GM12878 (cell line): ENCODE data around the gene KIF14. TPM values are rescaled to one million over a fixed set of nuclear protein-coding genes. Genes with fewer than 3 reads are reported as not detected.

Experiments used
- ATAC-seq: fragments of 200-7000 bp; cut with Tn5 transposase; 3 replicates; pipeline ENCODE4 v1.9.1; 2020; ENCODE audit warnings: mild to moderate bottlenecking, moderate library complexity
- BruUV-seq: library from RNA; stranded (reverse); fragments of 400-500 nt; replicated peaks from 2 replicates; lab custom pipeline; 2021; lab: Mats Ljungman, UMichigan
- CTCF ChIA-PET: fragments of 300-600 bp; sonication (Branson Sonifier 250); formaldehyde crosslinking; extraction: SDS; loops from one replicate; lab custom pipeline; 2021; ENCODE audit warnings: inconsistent platforms; lab: Yijun Ruan, JAX
- POLR2A ChIA-PET: fragments of 350-600 bp; formaldehyde crosslinking; extraction: SDS; loops from one replicate; lab custom pipeline; 2021; ENCODE audit warnings: inconsistent platforms; lab: Charles Lee
- RAD21 ChIA-PET: fragments of 300-600 bp; sonication (Branson Sonifier 250); formaldehyde crosslinking; loops from one replicate; lab custom pipeline; 2023; ENCODE audit warnings: antibody characterized with exemption; ENCODE audit not compliant: unreplicated experiment; lab: Charles Lee
- SMC1A ChIA-PET: fragments of 300-600 bp; sonication (Branson Sonifier 250); formaldehyde crosslinking; loops from one replicate; lab custom pipeline; 2023; ENCODE audit not compliant: unreplicated experiment, uncharacterized antibody; lab: Charles Lee
- DNase-seq: peaks from one replicate; pipeline ENCODE4 v3.0.0-alpha.2; 2011; ENCODE audit warnings: low read depth, low spot score
- FAIRE-seq: peaks from 3 replicates; lab custom pipeline; 2011; peaks lifted over from hg19 to GRCh38; lab: Jason Lieb, UNC
- H2AFZ ChIP-seq: 2 replicates; pipeline ENCODE4 v1.6.0; 2011; ENCODE audit warnings: low read depth, low read length, control low read depth; ENCODE audit not compliant: control insufficient read depth
- H3K27ac ChIP-seq: 2 replicates; pipeline ENCODE4 v1.5.1; 2011; ENCODE audit warnings: control low read depth; ENCODE audit not compliant: control insufficient read depth, insufficient read depth
- H3K27me3 ChIP-seq, 2 experiments: replicated peaks in 1 of 2; 2 replicates each; pipeline versions ENCODE4 v1.6.0 to v1.6.1; 2011; ENCODE audit warnings: low read length in 1 of 2; ENCODE audit not compliant: control insufficient read depth in 2 of 2, insufficient read depth in 2 of 2
- H3K36me3 ChIP-seq, 2 experiments: 2 replicates each; pipeline ENCODE4 v1.5.1; 2011; ENCODE audit warnings: low read length in 1 of 2; ENCODE audit not compliant: control insufficient read depth in 2 of 2, insufficient read depth in 2 of 2
- H3K4me1 ChIP-seq: 2 replicates; pipeline ENCODE4 v1.6.1; 2011; ENCODE audit warnings: mild to moderate bottlenecking, low read length, moderate library complexity, mixed read lengths; ENCODE audit not compliant: control insufficient read depth, insufficient read depth
- H3K4me2 ChIP-seq: 2 replicates; pipeline ENCODE4 v1.6.0; 2011; ENCODE audit warnings: control low read depth; ENCODE audit not compliant: control insufficient read depth, insufficient read depth
- H3K4me3 ChIP-seq: fragments of 200-600 bp; sonication (generic); 2 replicates; pipeline ENCODE4 v1.5.1; 2016
- H3K79me2 ChIP-seq: 2 replicates; pipeline ENCODE4 v1.6.0; 2011; ENCODE audit warnings: low read length; ENCODE audit not compliant: control insufficient read depth, insufficient read depth
- H3K9ac ChIP-seq: 2 replicates; pipeline ENCODE4 v1.8.0; 2011; ENCODE audit warnings: low read length, control low read depth, mixed read lengths; ENCODE audit not compliant: control insufficient read depth, insufficient read depth
- H3K9me3 ChIP-seq: replicated peaks from 3 replicates; pipeline ENCODE4 v1.5.1; 2011; ENCODE audit warnings: mild to moderate bottlenecking, low read length; ENCODE audit not compliant: control insufficient read depth, insufficient read depth
- H4K20me1 ChIP-seq: 2 replicates; pipeline ENCODE4 v1.6.0; 2011; ENCODE audit not compliant: control insufficient read depth, insufficient read depth
- BCL11A ChIP-seq: IDR thresholded peaks from 2 replicates; pipeline ENCODE4 v1.6.1; 2011; ENCODE audit warnings: low read depth, low read length
- HDAC6 ChIP-seq: fragments of 200-600 bp; sonication (generic); IDR thresholded peaks from one replicate; pipeline ENCODE4 v1.8.0; 2017; ENCODE audit warnings: antibody characterized with exemption; ENCODE audit not compliant: unreplicated experiment
- HDGF ChIP-seq: fragments of 450-650 bp; IDR thresholded peaks from 2 replicates; pipeline ENCODE4 v1.6.1; 2016; ENCODE audit warnings: antibody characterized with exemption
- PBX3 ChIP-seq: IDR thresholded peaks from 2 replicates; pipeline ENCODE4 v1.6.1; 2011; ENCODE audit warnings: mild to moderate bottlenecking, low read depth, low read length, moderate library complexity; ENCODE audit not compliant: insufficient replicate concordance
- PKNOX1 ChIP-seq: fragments of 450-650 bp; IDR thresholded peaks from 2 replicates; pipeline ENCODE4 v1.6.1; 2016; ENCODE audit warnings: mild to moderate bottlenecking
- RELA ChIP-seq: fragments of 450-650 bp; IDR thresholded peaks from 2 replicates; pipeline ENCODE4 v1.8.0; 2014; ENCODE audit warnings: borderline replicate concordance; ENCODE audit not compliant: partially characterized antibody
- SKIL ChIP-seq: fragments of 450-650 bp; IDR thresholded peaks from 2 replicates; pipeline ENCODE4 v1.6.1; 2017; ENCODE audit warnings: mild to moderate bottlenecking, low read depth, inconsistent platforms; ENCODE audit not compliant: poor library complexity, severe bottlenecking
- SP1 ChIP-seq: IDR thresholded peaks from one replicate; pipeline ENCODE4 v1.6.1; 2011; ENCODE audit warnings: low read depth, low read length
- SREBF1 ChIP-seq: IDR thresholded peaks from 2 replicates; pipeline ENCODE4 v1.6.1; 2012; ENCODE audit warnings: mild to moderate bottlenecking, low read length
- TBL1XR1 ChIP-seq: IDR thresholded peaks from 2 replicates; pipeline ENCODE4 v1.6.1; 2012; ENCODE audit warnings: low read depth, low read length, improper control_type of control experiment
- ZNF207 ChIP-seq: fragments of 450-650 bp; IDR thresholded peaks from 2 replicates; pipeline ENCODE4 v1.6.1; 2014; ENCODE audit warnings: antibody characterized with exemption, mild to moderate bottlenecking, borderline replicate concordance
- ZNF217 ChIP-seq: fragments of 450-650 bp; IDR thresholded peaks from 2 replicates; pipeline ENCODE4 v1.6.1; 2017; ENCODE audit warnings: antibody characterized with exemption, mild to moderate bottlenecking
- ZNF384 ChIP-seq: IDR thresholded peaks from 2 replicates; pipeline ENCODE4 v1.6.1; 2012; ENCODE audit warnings: low read depth, mild to moderate bottlenecking, low read length, improper control_type of control experiment, borderline replicate concordance
- WGBS: methylation state at CpG from one replicate; pipeline ENCODE4 v1.1.6; 2016; ENCODE audit warnings: low lambda C conversion rate; ENCODE audit not compliant: insufficient replicate concordance, insufficient coverage; ENCODE audit errors: missing lambda C conversion rate; 5-methylcytosine and 5-hydroxymethylcytosine counted together
- in situ Hi-C: fragments of 300-500 bp; cut with MboI; formaldehyde crosslinking; loops from 9 replicates; pipeline ENCODE4 v1.14.3; 2018; ENCODE audit warnings: mixed read lengths
- intact Hi-C: fragments of 100-400 bp; cut with micrococcal nuclease; formaldehyde crosslinking; loops from one replicate; pipeline ENCODE4 v1.14.2; 2022; ENCODE audit not compliant: unreplicated experiment
- polyA plus RNA-seq, 11 experiments: library from polyadenylated mRNA; depleted of rRNA in 4 of 11; unstranded in 6 of 11; stranded (reverse) in 5 of 11; fragments of >200 nt; fragmentation: Nextera tagmentation in 4 of 11; fragmentation: Illumina TruSeq in 1 of 11; extraction: Ambion mirVana in 4 of 11; extraction: Trizol in 1 of 11; gene quantifications; 1 replicate in 1 of 11; 2 replicates in 10 of 11; pipeline versions ENCODE4 v1.2.1 to v1.2.3, GENCODE V29; 2011 to 2016; ENCODE audit warnings: inconsistent platforms in 2 of 11, missing spikeins in 2 of 11, low read depth in 1 of 11
- total RNA-seq, 4 experiments: library from RNA; depleted of rRNA in 3 of 4; stranded (reverse); fragments of >200 nt in 3 of 4; fragmentation: Illumina TruSeq in 1 of 4; extraction: Trizol in 1 of 4; gene quantifications; 2 replicates each; pipeline versions ENCODE4 v1.2.1 to v1.2.3, GENCODE V29; 2013 to 2021

The KIF14 gene
- total and polyA plus RNA-seq, 10 of the 15 experiments (the other 5 are each of a cell fraction or from before 2014, with no cell fraction given), result 6.8 to 25.5 (median 14.4) TPM

GRCh38 chr1:200527670-200528069, 92.9 kb downstream of the KIF14 start:
- CTCF ChIA-PET, result interaction anchor here (0.6 to 2.1 kb wide), 3 partner anchors 9 to 125 kb away, joined by 3 to 9 read pairs (median 5); no protein-coding TSS in a partner anchor
- ATAC-seq (no peak), DNase-seq (no peak), FAIRE-seq (no peak)
- Histone ChIP-seq H3K27ac (no peak overlapping the region), H3K27me3 (no peaks in the 10 kb centered on the region), H3K9ac (no peak overlapping the region), H3K36me3 (no peaks in the 10 kb centered on the region), H4K20me1 (no peaks in the 10 kb centered on the region), H3K4me3 (no peak overlapping the region), H3K9me3 (no peaks in the 10 kb centered on the region), H3K79me2 (no peaks in the 10 kb centered on the region), H2AFZ (no peak overlapping the region), H3K4me2 (no peak overlapping the region), H3K4me1 (peaks cover 11% of the 10 kb centered on the region)
- RAD21 ChIA-PET, result no interaction called here
- SMC1A ChIA-PET, result interaction anchor here (0.7 to 1.8 kb wide), 4 partner anchors 9 to 485 kb away, joined by 3 to 6 read pairs (median 4); no protein-coding TSS in a partner anchor
- TF ChIP-seq HDAC6 (no peak), ZNF384 (no peak), SKIL (no peak), SP1 (no peak), PBX3 (peak; percentile 57), TBL1XR1 (no peak), SREBF1 (no peak), BCL11A (no peak), ZNF217 (no peak), RELA (no peak), HDGF (no peak), PKNOX1 (peak; percentile 80), ZNF207 (no peak)
- POLR2A ChIA-PET, result no interaction called here
- BruUV-seq, result no TSS peak
- WGBS, result 79% methylated on average over 4 of the region's 4 CpGs
- intact Hi-C loops (no loop called here), in situ Hi-C loops (no loop called here)
